GM12873 (cell line): ENCODE measurements around the gene RXRB.

Experiments used
- CTCF ChIP-seq: IDR thresholded peaks from 2 replicates; pipeline ENCODE4 v1.5.1; 2012; ENCODE audit warnings: low read depth, mild to moderate bottlenecking, moderate library complexity, low read length, control low read depth; ENCODE audit not compliant: insufficient read depth; ENCODE audit errors: missing control alignments

The RXRB gene

GRCh38 chr6:33200219-33201146 is at the start of gene RXRB, which contains the start of gene SLC39A7:
TSS of gene RXRB (minus strand) at chr6:33200665. CDS start at chr6:33200476, 189 bp downstream.
TSS of gene SLC39A7 (plus strand) at chr6:33200867. CDS start at chr6:33201246, 379 bp downstream.
- TF ChIP-seq CTCF: no peak

GRCh38 chr6:33249732-33250630 is 49.5 kb upstream of the RXRB start:
- no peak for TF ChIP-seq CTCF

GRCh38 chr6:33248932-33249731 is 48.7 kb upstream of the RXRB start:
- TF ChIP-seq CTCF: peak; percentile 9

GRCh38 chr6:33248643-33248931 is 48.1 kb upstream of the RXRB start:
- TF ChIP-seq CTCF: no peak

GRCh38 chr6:33247977-33248642 is 47.6 kb upstream of the RXRB start:
- TF ChIP-seq CTCF: peak; percentile 97

- TF ChIP-seq CTCF: no peak
These were observed 43.0 kb upstream of the RXRB start for GRCh38 chr6:33243476-33243875.
